GM19463 (cell line): Measurements from ENCODE around the gene MAD1L1.

Experiments used
- ATAC-seq: cut with Tn5 transposase; IDR thresholded peaks from one replicate; pipeline ENCODE4 v1.9.1; 2021; ENCODE audit warnings: mild to moderate bottlenecking, moderate library complexity; ENCODE audit not compliant: unreplicated experiment

Gene MAD1L1

GRCh38 chr7:1923409-1924257 is 309.1 kb downstream of the MAD1L1 start:
- ATAC-seq, result no peak

- no peak for ATAC-seq
Observed at GRCh38 chr7:1922870-1923236, 309.9 kb downstream of the MAD1L1 start.

GRCh38 chr7:1922071-1922869 is 310.5 kb downstream of the MAD1L1 start:
- ATAC-seq, result no peak

- ATAC-seq, result no peak
Observed at GRCh38 chr7:1920881-1921280, 311.9 kb downstream of the MAD1L1 start.

GRCh38 chr7:1920266-1920681 is 312.5 kb downstream of the MAD1L1 start:
- no peak for ATAC-seq

GRCh38 chr7:1919539-1920265 is 313.0 kb downstream of the MAD1L1 start:
- ATAC-seq, result no peak

- no peak for ATAC-seq
Observed at GRCh38 chr7:1918881-1919525, 313.7 kb downstream of the MAD1L1 start.

- ATAC-seq, result no peak
Observed at GRCh38 chr7:1918063-1918645, 314.6 kb downstream of the MAD1L1 start.

- no peak for ATAC-seq
Observed at GRCh38 chr7:1917221-1918062, 315.3 kb downstream of the MAD1L1 start.

- no peak for ATAC-seq
Observed at GRCh38 chr7:1916601-1916970, 316.2 kb downstream of the MAD1L1 start.

- no peak for ATAC-seq
Observed at GRCh38 chr7:1915956-1916600, 316.7 kb downstream of the MAD1L1 start.

- no peak for ATAC-seq
Observed at GRCh38 chr7:1915326-1915725, 317.4 kb downstream of the MAD1L1 start.

- no peak for ATAC-seq
Observed at GRCh38 chr7:1914743-1915142, 318.0 kb downstream of the MAD1L1 start.

GRCh38 chr7:1914321-1914720 is 318.4 kb downstream of the MAD1L1 start:
- ATAC-seq, result no peak

- no peak for ATAC-seq
Observed at GRCh38 chr7:1913466-1914282, 319.1 kb downstream of the MAD1L1 start.

- ATAC-seq, result no peak
Observed at GRCh38 chr7:1912593-1913465, 319.9 kb downstream of the MAD1L1 start.

- no peak for ATAC-seq
Observed at GRCh38 chr7:1911571-1911970, 321.2 kb downstream of the MAD1L1 start.
